Mesodermal cell (in vitro differentiated cells): ENCODE results near the gene HMCN1.

ENCODE experiments used
- H3K27ac ChIP-seq: 2 replicates; pipeline ENCODE4 v1.7.0; 2013; ENCODE audit warnings: mild to moderate bottlenecking, low read depth, low read length, moderate library complexity; ENCODE audit not compliant: severe bottlenecking
- H3K36me3 ChIP-seq: 2 replicates; pipeline ENCODE4 v1.7.1; 2013; ENCODE audit warnings: mild to moderate bottlenecking, low read length, moderate library complexity; ENCODE audit not compliant: control insufficient read depth, insufficient read depth
- H3K4me1 ChIP-seq: one replicate; pipeline ENCODE4 v1.7.1; 2013; ENCODE audit warnings: mild to moderate bottlenecking, low read length; ENCODE audit not compliant: insufficient read depth, control insufficient read depth, poor library complexity, severe bottlenecking
- H3K4me3 ChIP-seq: 2 replicates; pipeline ENCODE4 v1.7.0; 2013; ENCODE audit warnings: low read length, control low read depth, mild to moderate bottlenecking; ENCODE audit not compliant: insufficient read depth, poor library complexity, severe bottlenecking; ENCODE audit errors: extremely low read depth
- H3K9me3 ChIP-seq: 2 replicates; pipeline ENCODE4 v1.7.1; 2013; ENCODE audit warnings: mild to moderate bottlenecking, low read length, moderate library complexity; ENCODE audit not compliant: control insufficient read depth
- WGBS, 2 experiments: methylation state at CpG; one replicate each; pipeline ENCODE4 v1.1.5; 2013; ENCODE audit warnings: missing lambda C conversion rate in 2 of 2; ENCODE audit not compliant: insufficient coverage in 2 of 2; 5-methylcytosine and 5-hydroxymethylcytosine counted together

Gene HMCN1

DNA sequence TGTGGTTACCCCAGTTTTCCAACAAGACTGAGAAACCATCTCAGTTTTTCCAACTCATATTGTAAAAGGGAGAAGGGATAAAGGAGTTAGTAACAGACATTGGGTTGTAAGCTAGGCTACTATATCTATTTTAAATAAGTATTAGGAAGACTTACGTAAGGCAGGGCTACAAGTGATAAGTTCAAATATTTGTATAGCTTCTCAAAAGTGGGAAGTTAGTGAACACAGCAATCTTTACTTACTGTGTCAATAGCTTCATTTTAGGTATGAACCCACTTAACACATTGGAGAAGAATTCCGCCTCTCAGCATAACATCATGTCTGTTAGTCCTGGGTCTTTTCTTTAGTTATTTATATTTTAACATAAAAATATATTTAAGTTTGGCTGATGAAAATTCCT is 320.7 kb downstream of the HMCN1 start:
- Histone ChIP-seq H3K4me1 (no peaks in the 10 kb centered on the region), H3K36me3 (no peaks in the 10 kb centered on the region), H3K9me3 (no peaks in the 10 kb centered on the region), H3K27ac (no peak overlapping the region), H3K4me3 (no peak overlapping the region)
- 67% methylated on average over 1 of the region's 2 CpGs; no CpG with 5 or more reads in 1 of the 2 experiments for WGBS, 2 experiments

GRCh38 chr1:186055846-186056245 is 321.7 kb downstream of the HMCN1 start:
- Histone ChIP-seq H3K4me3 (no peak overlapping the region), H3K4me1 (no peaks in the 10 kb centered on the region), H3K9me3 (no peaks in the 10 kb centered on the region), H3K36me3 (no peaks in the 10 kb centered on the region), H3K27ac (no peak overlapping the region)
- 71% methylated on average over 1 of the region's 2 CpGs; no CpG with 5 or more reads in 1 of the 2 experiments for WGBS, 2 experiments

DNA sequence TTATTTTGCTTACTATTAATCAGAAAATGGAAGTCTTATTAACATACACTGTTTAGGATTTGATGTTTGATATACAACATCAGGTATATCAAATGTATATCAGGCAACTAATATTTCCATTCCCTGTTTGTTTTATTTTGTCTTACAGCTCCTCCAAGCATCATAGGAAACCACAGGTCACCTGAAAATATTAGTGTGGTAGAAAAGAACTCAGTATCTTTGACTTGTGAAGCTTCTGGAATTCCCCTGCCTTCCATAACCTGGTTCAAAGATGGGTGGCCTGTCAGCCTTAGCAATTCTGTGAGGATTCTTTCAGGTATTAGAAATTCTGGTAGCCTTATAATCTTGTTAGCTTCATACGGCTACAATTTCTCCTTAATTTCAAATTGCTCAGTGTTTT is 322.9 kb downstream of the HMCN1 start:
- Histone ChIP-seq H3K27ac (no peak overlapping the region), H3K9me3 (no peaks in the 10 kb centered on the region), H3K36me3 (no peaks in the 10 kb centered on the region), H3K4me3 (no peak overlapping the region), H3K4me1 (no peaks in the 10 kb centered on the region)
- WGBS, 2 experiments: no CpG with 5 or more reads among the region's 1 CpG

DNA sequence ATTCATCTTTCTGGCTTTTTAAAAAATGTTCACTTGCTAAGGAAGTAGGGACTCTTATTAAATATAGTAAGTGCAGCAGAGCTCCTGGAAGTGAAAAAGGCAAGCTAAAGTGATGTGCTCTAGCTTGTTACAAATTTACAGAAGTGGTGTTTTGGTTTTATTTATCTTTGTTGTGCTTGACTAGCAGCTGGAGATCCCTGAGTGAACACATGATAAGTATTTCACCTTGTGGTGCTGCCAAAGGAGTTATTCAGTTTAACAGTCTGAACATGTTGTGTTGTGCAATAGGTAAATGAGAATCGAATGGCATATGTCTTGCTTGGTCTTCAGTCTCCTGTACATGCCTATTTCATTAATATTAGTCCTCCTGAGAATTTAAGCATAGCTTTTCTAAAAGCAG is 325.1 kb downstream of the HMCN1 start:
- no CpG with 5 or more reads among the region's 1 CpG for WGBS, 2 experiments
- no peaks in the 10 kb centered on the region for H3K9me3 ChIP-seq
- no peak overlapping the region for H3K4me3 ChIP-seq
- H3K27ac ChIP-seq: no peak overlapping the region
- no peaks in the 10 kb centered on the region for H3K36me3 ChIP-seq
- H3K4me1 ChIP-seq: no peaks in the 10 kb centered on the region

- H3K36me3 ChIP-seq: no peaks in the 10 kb centered on the region
- no peak overlapping the region for H3K4me3 ChIP-seq
- H3K9me3 ChIP-seq: no peaks in the 10 kb centered on the region
- no CpG with 5 or more reads among the region's 4 CpGs for WGBS, 2 experiments
- H3K4me1 ChIP-seq: no peaks in the 10 kb centered on the region
- H3K27ac ChIP-seq: no peak overlapping the region
Observed at GRCh38 chr1:186059752-186060151, 325.6 kb downstream of the HMCN1 start.

DNA sequence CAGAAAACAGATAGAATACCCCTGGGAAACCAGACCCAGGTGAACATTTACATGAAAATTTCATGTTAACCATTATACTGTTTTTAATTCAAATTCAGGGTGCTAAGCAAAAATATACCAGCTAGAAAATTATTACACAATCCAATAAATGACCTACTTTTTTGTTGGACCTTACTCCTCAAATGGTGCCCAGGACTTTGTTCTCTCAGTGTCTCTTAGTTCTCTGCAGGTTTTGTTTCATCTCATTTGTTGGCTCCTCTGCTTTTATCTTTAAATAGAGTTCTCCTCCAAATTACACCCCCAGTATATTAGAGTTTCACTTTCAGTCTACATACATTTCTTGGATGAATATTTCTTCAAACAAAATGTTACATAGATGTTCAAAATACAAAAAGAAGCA is 326.0 kb downstream of the HMCN1 start:
- no peaks in the 10 kb centered on the region for H3K36me3 ChIP-seq

GRCh38 chr1:186063091-186063657 is 329.0 kb downstream of the HMCN1 start:
- no CpG with 5 or more reads among the region's 1 CpG for WGBS, 2 experiments
- no peak overlapping the region for H3K4me3 ChIP-seq
- no peak overlapping the region for H3K27ac ChIP-seq
- H3K4me1 ChIP-seq: no peaks in the 10 kb centered on the region
- H3K9me3 ChIP-seq: no peaks in the 10 kb centered on the region
- H3K36me3 ChIP-seq: no peaks in the 10 kb centered on the region

More for the DNA sequence above, 326.0 kb downstream of the HMCN1 start:
- H3K27ac ChIP-seq: no peak overlapping the region
- no peaks in the 10 kb centered on the region for H3K9me3 ChIP-seq
- no peaks in the 10 kb centered on the region for H3K4me1 ChIP-seq
- H3K4me3 ChIP-seq: no peak overlapping the region

GRCh38 chr1:186066411-186066810 is 332.2 kb downstream of the HMCN1 start:
- no peaks in the 10 kb centered on the region for H3K9me3 ChIP-seq
- H3K4me3 ChIP-seq: no peak overlapping the region
- no peak overlapping the region for H3K27ac ChIP-seq
- WGBS, 2 experiments: 82 to 87% methylated on average over 3 of the region's 3 CpGs
- H3K36me3 ChIP-seq: no peaks in the 10 kb centered on the region
- H3K4me1 ChIP-seq: no peaks in the 10 kb centered on the region

GRCh38 chr1:186073697-186074096 is 339.5 kb downstream of the HMCN1 start:
- H3K27ac ChIP-seq: no peak overlapping the region
- no peaks in the 10 kb centered on the region for H3K9me3 ChIP-seq
- no peak overlapping the region for H3K4me3 ChIP-seq
- H3K36me3 ChIP-seq: no peaks in the 10 kb centered on the region
- H3K4me1 ChIP-seq: no peaks in the 10 kb centered on the region
- WGBS, 2 experiments: 80% methylated on average over 1 of the region's 1 CpG; no CpG with 5 or more reads in 1 of the 2 experiments

- 63 to 100% methylated on average over 1 of the region's 4 CpGs for WGBS, 2 experiments
- Histone ChIP-seq H3K27ac (no peak overlapping the region), H3K9me3 (no peaks in the 10 kb centered on the region), H3K4me3 (no peak overlapping the region), H3K4me1 (no peaks in the 10 kb centered on the region), H3K36me3 (no peaks in the 10 kb centered on the region)
Observed at GRCh38 chr1:186076006-186076405, 341.8 kb downstream of the HMCN1 start.

GRCh38 chr1:186078245-186078644 is 344.1 kb downstream of the HMCN1 start:
- Histone ChIP-seq H3K4me3 (no peak overlapping the region), H3K4me1 (peaks cover 4% of the 10 kb centered on the region), H3K9me3 (no peaks in the 10 kb centered on the region), H3K36me3 (no peaks in the 10 kb centered on the region), H3K27ac (no peak overlapping the region)
- 75 to 100% methylated on average over 1 of the region's 2 CpGs for WGBS, 2 experiments
